Endothelial cell of umbilical vein (primary cell): ENCODE data around the gene KCNJ12. TPM values are rescaled to one million over a fixed set of nuclear protein-coding genes. Genes with fewer than 3 reads are reported as not detected.
"Not testable (repeated sequence)": the region's sequence is repeated elsewhere in the genome, so short reads cannot be mapped to it uniquely, and the experiment has no call there.

Source experiments
- BruUV-seq: library from RNA; stranded (reverse); fragments of 400-500 nt; replicated peaks from 2 replicates; lab custom pipeline; 2021; lab: Mats Ljungman, UMichigan
- CTCF ChIA-PET: fragments of 300-600, 350-600 bp; sonication (Branson Sonifier 250); formaldehyde crosslinking; loops from one replicate; lab custom pipeline; 2021; ENCODE audit warnings: antibody characterized with exemption, inconsistent platforms; lab: Charles Lee
- POLR2A ChIA-PET: fragments of 300-600, 350-600 bp; sonication (Branson Sonifier 250); formaldehyde crosslinking; loops from one replicate; lab custom pipeline; 2021; ENCODE audit warnings: antibody characterized with exemption, inconsistent platforms; lab: Charles Lee
- DNase-seq: peaks from one replicate; pipeline ENCODE4 v3.0.0-alpha.2; 2011; ENCODE audit warnings: low read depth, low spot score
- FAIRE-seq: peaks from 2 replicates; lab custom pipeline; 2011; peaks lifted over from hg19 to GRCh38; lab: Jason Lieb, UNC
- H2AFZ ChIP-seq: 2 replicates; pipeline ENCODE4 v1.6.0; 2012; ENCODE audit warnings: low read depth, low read length, control low read depth, inconsistent platforms
- H3K27ac ChIP-seq: 2 replicates; pipeline ENCODE4 v1.5.1; 2011; ENCODE audit warnings: low read depth, mild to moderate bottlenecking, control low read depth, low read length, moderate library complexity; ENCODE audit not compliant: insufficient read depth
- H3K27me3 ChIP-seq, 2 experiments: 2 replicates each; pipeline versions ENCODE4 v1.6.0 to v1.6.1; 2011; ENCODE audit warnings: low read length in 2 of 2, mixed read lengths in 1 of 2; ENCODE audit not compliant: control insufficient read depth in 2 of 2, insufficient read depth in 2 of 2
- H3K36me3 ChIP-seq, 2 experiments: 2 replicates in 1 of 2; 3 replicates in 1 of 2; pipeline ENCODE4 v1.5.1; 2011; ENCODE audit warnings: low read length in 2 of 2, mild to moderate bottlenecking in 1 of 2, moderate library complexity in 1 of 2; ENCODE audit not compliant: control insufficient read depth in 2 of 2, insufficient read depth in 2 of 2; ENCODE audit errors: extremely low read depth in 1 of 2
- H3K4me1 ChIP-seq: 3 replicates; pipeline ENCODE4 v1.5.1; 2011; ENCODE audit warnings: mild to moderate bottlenecking, low read length; ENCODE audit not compliant: control insufficient read depth, insufficient read depth; ENCODE audit errors: extremely low read depth
- H3K4me2 ChIP-seq: 2 replicates; pipeline ENCODE4 v1.6.1; 2011; ENCODE audit warnings: low read length, control low read depth, mixed read lengths; ENCODE audit not compliant: insufficient read depth
- H3K4me3 ChIP-seq, 3 experiments: fragments of 200-600 bp in 1 of 3; sonication (generic), shearing (Covaris generic) in 1 of 3; replicated peaks in 1 of 3; 2 replicates each; pipeline ENCODE4 v1.5.1; 2011 to 2016; ENCODE audit warnings: control low read depth in 3 of 3, low read length in 3 of 3, mild to moderate bottlenecking in 2 of 3, inconsistent platforms in 1 of 3, low read depth in 1 of 3, moderate library complexity in 1 of 3; ENCODE audit not compliant: insufficient read depth in 1 of 3
- H3K79me2 ChIP-seq: 2 replicates; pipeline ENCODE4 v1.6.0; 2012; ENCODE audit warnings: low read length, inconsistent platforms; ENCODE audit not compliant: control insufficient read depth, insufficient read depth
- H3K9ac ChIP-seq: replicated peaks from 2 replicates; pipeline ENCODE3; 2011; ENCODE audit warnings: low read length, control low read depth; ENCODE audit not compliant: insufficient read depth; ENCODE audit errors: extremely low read depth
- H3K9me1 ChIP-seq: replicated peaks from 3 replicates; pipeline ENCODE4 v1.6.0; 2011; ENCODE audit warnings: mild to moderate bottlenecking, low read length; ENCODE audit not compliant: control insufficient read depth, insufficient read depth; ENCODE audit errors: extremely low read depth
- H3K9me3 ChIP-seq: replicated peaks from 2 replicates; pipeline ENCODE4 v1.5.1; 2012; ENCODE audit warnings: low read length, inconsistent platforms; ENCODE audit not compliant: control insufficient read depth, insufficient read depth
- H4K20me1 ChIP-seq: replicated peaks from 2 replicates; pipeline ENCODE3; 2011; ENCODE audit warnings: mild to moderate bottlenecking, low read length; ENCODE audit not compliant: control insufficient read depth, insufficient read depth; ENCODE audit errors: extremely low read depth
- dilution Hi-C: fragments of 300-500 bp; cut with MboI; formaldehyde crosslinking; loops from one replicate; pipeline ENCODE4 v1.15.0; 2019; ENCODE audit warnings: low sequenced_read_pairs; ENCODE audit not compliant: extremely low pct_ligation_motif_present
- intact Hi-C: fragments of 100-400 bp; cut with micrococcal nuclease; formaldehyde crosslinking; loops from one replicate; pipeline ENCODE4 v1.10.0; 2022
- polyA plus RNA-seq, 4 experiments: library from polyadenylated mRNA; depleted of rRNA in 3 of 4; stranded (reverse) in 3 of 4; unstranded in 1 of 4; fragments of >200 nt; gene quantifications; 2 replicates each; pipeline versions ENCODE4 v1.2.1 to v1.2.3, GENCODE V29; 2011 to 2012; ENCODE audit warnings: missing spikeins in 1 of 4
- total RNA-seq: library from RNA; stranded (reverse); gene quantifications from 2 replicates; pipeline ENCODE4 v1.2.3, GENCODE V29; 2021

Gene KCNJ12
- total and polyA plus RNA-seq, 2 donors (not counting 3 experiments of a cell fraction or from before 2014, with no cell fraction given), result 0.19 to 0.44 TPM

DNA sequence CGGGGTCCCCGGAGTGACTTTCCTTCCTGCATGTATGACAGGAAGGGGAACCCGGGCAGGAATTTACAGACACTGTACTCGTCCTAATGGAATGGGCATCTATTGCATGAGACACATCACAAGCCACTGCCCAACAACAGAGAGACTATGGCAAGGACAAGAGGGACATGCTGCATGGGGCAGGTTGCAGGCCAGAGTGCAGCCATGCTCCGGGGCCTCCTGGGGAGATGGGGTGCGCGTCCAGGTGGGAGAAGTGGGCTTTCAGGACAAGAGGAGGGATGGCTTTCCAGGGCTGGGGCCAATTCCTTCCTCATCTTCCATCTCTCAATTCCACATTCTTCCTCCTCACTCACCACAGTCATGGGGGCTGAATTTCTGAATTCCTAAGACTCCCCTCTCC, 60.3 kb downstream of the KCNJ12 start:
- dilution Hi-C loops, POLR2A ChIA-PET, DNase-seq: not testable (repeated sequence)

GRCh38 chr17:21436883-21437836, 61.0 kb downstream of the KCNJ12 start:
- H3K36me3 ChIP-seq, H3K79me2 ChIP-seq, H3K4me1 ChIP-seq, H3K27ac ChIP-seq, BruUV-seq, H4K20me1 ChIP-seq, H3K4me2 ChIP-seq, intact Hi-C loops, H3K4me3 ChIP-seq, DNase-seq, dilution Hi-C loops, H3K9me3 ChIP-seq, H2AFZ ChIP-seq, H3K9me1 ChIP-seq, H3K9ac ChIP-seq, H3K27me3 ChIP-seq, POLR2A ChIA-PET, CTCF ChIA-PET, FAIRE-seq: not testable (repeated sequence)

More for the DNA sequence above, 60.3 kb downstream of the KCNJ12 start:
- intact Hi-C loops, H3K36me3 ChIP-seq, H3K27ac ChIP-seq, CTCF ChIA-PET, H3K9me1 ChIP-seq, H3K4me2 ChIP-seq, BruUV-seq, FAIRE-seq, H4K20me1 ChIP-seq, H3K79me2 ChIP-seq, H3K4me1 ChIP-seq, H3K9ac ChIP-seq, H3K4me3 ChIP-seq, H3K9me3 ChIP-seq, H2AFZ ChIP-seq, H3K27me3 ChIP-seq: not testable (repeated sequence)

GRCh38 chr17:21438316-21439014, 62.3 kb downstream of the KCNJ12 start:
- H3K27ac ChIP-seq, POLR2A ChIA-PET, intact Hi-C loops, H2AFZ ChIP-seq, H3K36me3 ChIP-seq, H3K4me1 ChIP-seq, H3K9me1 ChIP-seq, DNase-seq, H3K4me2 ChIP-seq, H3K79me2 ChIP-seq, H3K27me3 ChIP-seq, H3K9me3 ChIP-seq, H3K4me3 ChIP-seq, H3K9ac ChIP-seq, FAIRE-seq, H4K20me1 ChIP-seq, BruUV-seq, CTCF ChIA-PET, dilution Hi-C loops: not testable (repeated sequence)

- POLR2A ChIA-PET, result not testable (repeated sequence)
Observed at GRCh38 chr17:21439015-21439336, 62.8 kb downstream of the KCNJ12 start.

More at GRCh38 chr17:21439015-21439336, 62.8 kb downstream of the KCNJ12 start:
- H2AFZ ChIP-seq, H3K9me3 ChIP-seq, DNase-seq, H3K4me2 ChIP-seq, dilution Hi-C loops, CTCF ChIA-PET, BruUV-seq, H3K4me3 ChIP-seq, H3K79me2 ChIP-seq, H3K9ac ChIP-seq, H3K27ac ChIP-seq, H3K36me3 ChIP-seq, H4K20me1 ChIP-seq, H3K9me1 ChIP-seq, intact Hi-C loops, H3K27me3 ChIP-seq, FAIRE-seq, H3K4me1 ChIP-seq: not testable (repeated sequence)
